Activated CD4-positive, alpha-beta T cell treated with anti-CD3 and anti-CD28 coated beads for 24 hours (primary cell): ENCODE data around the gene CTNNB1.

Experiments
- DNase-seq, 2 donors: peaks; one replicate each; pipeline ENCODE4 v3.0.0-alpha.2; 2020; ENCODE audit warnings: low read depth in 2 of 2

The CTNNB1 gene

GRCh38 chr3:41192885-41193284 is 6.4 kb upstream of the CTNNB1 start:
- DNase-seq, result no peak

GRCh38 chr3:41193794-41194539 is 5.3 kb upstream of the CTNNB1 start:
- DNase-seq, result no peak

GRCh38 chr3:41194701-41195100 is 4.6 kb upstream of the CTNNB1 start:
- DNase-seq, result no peak

- DNase-seq, result no peak
Measured at GRCh38 chr3:41195946-41196345, 3.4 kb upstream of the CTNNB1 start.

- no peak for DNase-seq
Measured at GRCh38 chr3:41196499-41197410, 2.5 kb upstream of the CTNNB1 start.

- DNase-seq, result no peak
Measured at GRCh38 chr3:41198046-41198445, 1.3 kb upstream of the CTNNB1 start.

- DNase-seq, result no peak
Measured at GRCh38 chr3:41198526-41198925, 779 bp upstream of the CTNNB1 start.

GRCh38 chr3:41199866-41200668 is 762 bp downstream of the CTNNB1 start:
- DNase-seq, result peak in 1 of 2 donors; percentile 26

- DNase-seq, result no peak
Measured at GRCh38 chr3:41200669-41201021, 1.3 kb downstream of the CTNNB1 start.

- DNase-seq, result no peak
Measured at GRCh38 chr3:41202075-41202833, 2.9 kb downstream of the CTNNB1 start.

GRCh38 chr3:41202834-41203345 is 3.6 kb downstream of the CTNNB1 start:
- no peak for DNase-seq

- no peak for DNase-seq
Measured at GRCh38 chr3:41204369-41204768, 5.1 kb downstream of the CTNNB1 start.

GRCh38 chr3:41205591-41205990 is 6.3 kb downstream of the CTNNB1 start:
- no peak for DNase-seq

- no peak for DNase-seq
Measured at GRCh38 chr3:41207355-41207754, 8.1 kb downstream of the CTNNB1 start.

GRCh38 chr3:41208507-41209220 is 9.4 kb downstream of the CTNNB1 start:
- DNase-seq, result no peak

- DNase-seq, result no peak
Measured at GRCh38 chr3:41209646-41210045, 10.3 kb downstream of the CTNNB1 start.

- no peak for DNase-seq
Measured at GRCh38 chr3:41210966-41211365, 11.7 kb downstream of the CTNNB1 start.

GRCh38 chr3:41212088-41212487 is 12.8 kb downstream of the CTNNB1 start:
- no peak for DNase-seq

GRCh38 chr3:41213588-41213987 is 14.3 kb downstream of the CTNNB1 start:
- DNase-seq, result no peak

GRCh38 chr3:41216422-41216821 is 17.1 kb downstream of the CTNNB1 start:
- DNase-seq, result no peak

- DNase-seq, result no peak
Measured at GRCh38 chr3:41216993-41217392, 17.7 kb downstream of the CTNNB1 start.
